ENCODE results near the gene EXOC3.

DNA sequence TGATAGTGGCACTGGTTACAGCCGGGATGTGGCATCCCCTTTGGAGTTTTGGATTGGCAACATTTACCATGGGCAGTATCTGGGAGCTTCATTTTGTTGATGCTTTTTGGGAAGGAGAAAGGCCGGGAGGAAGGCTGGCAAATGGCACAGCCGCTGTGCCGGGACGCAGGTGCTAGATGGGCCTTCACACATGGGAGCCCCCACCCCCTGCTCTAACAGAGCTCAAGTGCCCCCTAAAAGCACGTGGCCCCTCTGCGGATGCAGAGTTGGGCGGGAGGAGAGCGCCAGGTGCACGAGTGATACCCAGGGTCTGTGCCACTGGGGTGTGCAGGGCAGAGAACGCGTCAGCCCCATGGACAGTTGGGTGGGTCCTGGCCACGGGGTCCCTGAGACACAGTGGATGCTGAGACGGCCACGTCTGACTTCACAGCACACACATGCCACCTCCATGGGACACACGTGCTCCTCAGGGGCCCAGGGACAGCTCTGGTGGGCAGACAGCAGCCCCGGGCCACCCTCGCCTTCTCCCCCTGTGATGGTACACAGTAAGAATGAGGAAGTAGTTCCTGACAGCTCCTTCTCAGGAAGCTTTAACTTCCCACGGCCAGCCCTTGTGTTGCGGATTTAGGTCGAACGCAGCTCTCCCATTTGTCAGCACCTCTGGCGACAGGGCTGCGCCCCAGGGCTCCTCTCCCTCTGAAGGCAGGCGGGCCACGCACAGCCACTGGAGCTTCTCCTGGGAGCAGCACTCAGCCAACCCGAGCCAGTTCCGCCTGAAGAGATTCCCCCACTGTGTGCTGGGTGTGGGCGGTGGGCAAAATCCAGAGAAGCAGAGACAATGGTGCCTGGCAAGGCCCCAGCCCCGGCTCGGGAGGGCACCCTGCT lies 70.5 kb downstream of the EXOC3 start:
- TF ChIP-seq, protein P1, sequence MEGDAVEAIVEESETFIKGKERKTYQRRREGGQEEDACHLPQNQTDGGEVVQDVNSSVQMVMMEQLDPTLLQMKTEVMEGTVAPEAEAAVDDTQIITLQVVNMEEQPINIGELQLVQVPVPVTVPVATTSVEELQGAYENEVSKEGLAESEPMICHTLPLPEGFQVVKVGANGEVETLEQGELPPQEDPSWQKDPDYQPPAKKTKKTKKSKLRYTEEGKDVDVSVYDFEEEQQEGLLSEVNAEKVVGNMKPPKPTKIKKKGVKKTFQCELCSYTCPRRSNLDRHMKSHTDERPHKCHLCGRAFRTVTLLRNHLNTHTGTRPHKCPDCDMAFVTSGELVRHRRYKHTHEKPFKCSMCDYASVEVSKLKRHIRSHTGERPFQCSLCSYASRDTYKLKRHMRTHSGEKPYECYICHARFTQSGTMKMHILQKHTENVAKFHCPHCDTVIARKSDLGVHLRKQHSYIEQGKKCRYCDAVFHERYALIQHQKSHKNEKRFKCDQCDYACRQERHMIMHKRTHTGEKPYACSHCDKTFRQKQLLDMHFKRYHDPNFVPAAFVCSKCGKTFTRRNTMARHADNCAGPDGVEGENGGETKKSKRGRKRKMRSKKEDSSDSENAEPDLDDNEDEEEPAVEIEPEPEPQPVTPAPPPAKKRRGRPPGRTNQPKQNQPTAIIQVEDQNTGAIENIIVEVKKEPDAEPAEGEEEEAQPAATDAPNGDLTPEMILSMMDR (IDR thresholded peaks at IDR 0.05), result no peak
- no peak for TF ChIP-seq POLR2A (IDR thresholded peaks at IDR 0.05)
